Measurements from ENCODE around the gene MAP7D1. TPM values are rescaled to one million over a fixed set of nuclear protein-coding genes. Genes with fewer than 3 reads are reported as not detected.
A peak's percentile ranks its signal among the peaks of the same experiment; 100 is the strongest.
"Not testable (repeated sequence)": the region's sequence is repeated elsewhere in the genome, so short reads cannot be mapped to it uniquely, and the experiment has no call there.

The MAP7D1 gene
- polyA plus RNA-seq, 1 of the 3 experiments (the other 2 are of a cell fraction) = 69.9 TPM

DNA sequence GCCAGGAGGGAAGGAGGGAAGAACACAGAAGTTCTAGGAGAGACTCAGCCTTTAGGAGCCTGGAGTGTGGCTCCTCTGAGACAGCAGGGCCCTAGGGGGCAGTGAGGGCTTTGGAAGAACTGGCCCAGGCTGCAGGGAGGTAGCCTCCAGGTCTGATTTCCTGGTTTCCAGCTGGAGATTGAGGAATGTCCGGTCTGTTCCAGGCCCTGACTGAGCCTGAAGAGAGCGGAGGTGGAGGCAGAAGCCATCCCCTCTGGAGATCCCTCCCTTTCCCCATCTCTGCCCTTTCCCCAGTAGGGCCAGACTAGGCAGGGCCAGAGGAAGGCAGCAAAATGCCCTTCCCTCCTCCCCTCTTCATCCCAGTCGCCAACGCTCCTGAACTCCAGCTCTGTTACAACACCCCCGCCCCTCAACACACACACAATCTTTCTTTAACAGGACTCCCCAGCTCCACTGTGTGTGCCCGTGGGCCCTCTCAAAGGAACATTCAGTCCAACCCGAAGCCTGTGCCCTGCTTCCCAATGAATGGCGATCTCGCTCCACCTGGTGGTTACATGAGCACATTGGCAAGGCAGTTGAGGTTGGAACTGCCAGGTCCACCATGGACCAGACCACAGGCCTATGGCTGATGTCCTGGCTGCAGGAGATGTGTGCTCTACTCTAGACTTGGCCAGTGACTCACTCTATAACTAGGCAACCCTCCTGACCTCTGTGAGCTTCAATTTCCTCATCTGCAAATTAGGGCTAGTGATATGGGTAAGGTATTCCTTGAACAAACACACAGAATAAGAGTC lies 32.0 kb downstream of the MAP7D1 start (continued):
- TF ChIP-seq, protein P1, sequence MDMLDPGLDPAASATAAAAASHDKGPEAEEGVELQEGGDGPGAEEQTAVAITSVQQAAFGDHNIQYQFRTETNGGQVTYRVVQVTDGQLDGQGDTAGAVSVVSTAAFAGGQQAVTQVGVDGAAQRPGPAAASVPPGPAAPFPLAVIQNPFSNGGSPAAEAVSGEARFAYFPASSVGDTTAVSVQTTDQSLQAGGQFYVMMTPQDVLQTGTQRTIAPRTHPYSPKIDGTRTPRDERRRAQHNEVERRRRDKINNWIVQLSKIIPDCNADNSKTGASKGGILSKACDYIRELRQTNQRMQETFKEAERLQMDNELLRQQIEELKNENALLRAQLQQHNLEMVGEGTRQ (IDR thresholded peaks at IDR 0.05; ENCODE audit: borderline replicate concordance, low read depth, low read length) = no peak
- peak; percentile 99 for TF ChIP-seq SMC3 (IDR thresholded peaks at IDR 0.05; ENCODE audit: low read depth, low read length)
- TF ChIP-seq, protein P2, sequence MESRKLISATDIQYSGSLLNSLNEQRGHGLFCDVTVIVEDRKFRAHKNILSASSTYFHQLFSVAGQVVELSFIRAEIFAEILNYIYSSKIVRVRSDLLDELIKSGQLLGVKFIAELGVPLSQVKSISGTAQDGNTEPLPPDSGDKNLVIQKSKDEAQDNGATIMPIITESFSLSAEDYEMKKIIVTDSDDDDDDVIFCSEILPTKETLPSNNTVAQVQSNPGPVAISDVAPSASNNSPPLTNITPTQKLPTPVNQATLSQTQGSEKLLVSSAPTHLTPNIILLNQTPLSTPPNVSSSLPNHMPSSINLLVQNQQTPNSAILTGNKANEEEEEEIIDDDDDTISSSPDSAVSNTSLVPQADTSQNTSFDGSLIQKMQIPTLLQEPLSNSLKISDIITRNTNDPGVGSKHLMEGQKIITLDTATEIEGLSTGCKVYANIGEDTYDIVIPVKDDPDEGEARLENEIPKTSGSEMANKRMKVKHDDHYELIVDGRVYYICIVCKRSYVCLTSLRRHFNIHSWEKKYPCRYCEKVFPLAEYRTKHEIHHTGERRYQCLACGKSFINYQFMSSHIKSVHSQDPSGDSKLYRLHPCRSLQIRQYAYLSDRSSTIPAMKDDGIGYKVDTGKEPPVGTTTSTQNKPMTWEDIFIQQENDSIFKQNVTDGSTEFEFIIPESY (IDR thresholded peaks at IDR 0.05; ENCODE audit: borderline replicate concordance, low read depth) = no peak
- TF ChIP-seq RCOR1 (IDR thresholded peaks at IDR 0.05; ENCODE audit: low read length) = no peak
- TF ChIP-seq, protein P3, sequence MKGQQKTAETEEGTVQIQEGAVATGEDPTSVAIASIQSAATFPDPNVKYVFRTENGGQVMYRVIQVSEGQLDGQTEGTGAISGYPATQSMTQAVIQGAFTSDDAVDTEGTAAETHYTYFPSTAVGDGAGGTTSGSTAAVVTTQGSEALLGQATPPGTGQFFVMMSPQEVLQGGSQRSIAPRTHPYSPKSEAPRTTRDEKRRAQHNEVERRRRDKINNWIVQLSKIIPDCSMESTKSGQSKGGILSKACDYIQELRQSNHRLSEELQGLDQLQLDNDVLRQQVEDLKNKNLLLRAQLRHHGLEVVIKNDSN (IDR thresholded peaks at IDR 0.05; ENCODE audit: borderline replicate concordance, low read depth) = no peak
- TF ChIP-seq, protein P4, sequence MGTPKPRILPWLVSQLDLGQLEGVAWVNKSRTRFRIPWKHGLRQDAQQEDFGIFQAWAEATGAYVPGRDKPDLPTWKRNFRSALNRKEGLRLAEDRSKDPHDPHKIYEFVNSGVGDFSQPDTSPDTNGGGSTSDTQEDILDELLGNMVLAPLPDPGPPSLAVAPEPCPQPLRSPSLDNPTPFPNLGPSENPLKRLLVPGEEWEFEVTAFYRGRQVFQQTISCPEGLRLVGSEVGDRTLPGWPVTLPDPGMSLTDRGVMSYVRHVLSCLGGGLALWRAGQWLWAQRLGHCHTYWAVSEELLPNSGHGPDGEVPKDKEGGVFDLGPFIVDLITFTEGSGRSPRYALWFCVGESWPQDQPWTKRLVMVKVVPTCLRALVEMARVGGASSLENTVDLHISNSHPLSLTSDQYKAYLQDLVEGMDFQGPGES (IDR thresholded peaks at IDR 0.05; ENCODE audit: low read depth, low read length) = no peak
- no peak for TF ChIP-seq MXI1 (IDR thresholded peaks at IDR 0.05; ENCODE audit: low read depth, low read length)
- TF ChIP-seq FOSL2 (IDR thresholded peaks at IDR 0.05; ENCODE audit: borderline replicate concordance, low read depth) = no peak
- TF ChIP-seq RAD21 (IDR thresholded peaks at IDR 0.05; ENCODE audit: low read length) = peak; percentile 96
- TF ChIP-seq ELF1 (IDR thresholded peaks at IDR 0.05) = no peak

DNA sequence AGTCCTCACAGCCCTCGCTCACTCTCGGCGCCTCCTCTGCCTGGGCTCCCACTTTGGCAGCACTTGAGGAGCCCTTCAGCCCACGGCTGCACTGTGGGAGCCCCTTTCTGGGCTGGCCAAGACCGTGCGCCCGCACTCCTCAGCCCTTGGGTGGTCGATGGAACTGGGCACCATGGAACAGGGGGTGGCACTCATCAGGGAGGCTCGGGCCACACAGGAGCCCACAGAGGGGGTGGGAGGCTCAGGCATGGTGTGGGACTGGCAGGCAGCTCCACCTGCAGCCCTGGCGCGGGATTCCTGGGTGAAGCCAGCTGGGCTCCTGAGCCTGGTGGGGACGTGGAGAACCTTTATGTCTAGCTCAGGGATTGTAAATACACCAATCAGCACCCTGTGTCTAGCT lies 40.8 kb downstream of the MAP7D1 start:
- H3K4me1 ChIP-seq (ENCODE audit: control insufficient read depth in 1 of 2, insufficient read depth in 2 of 2, low read depth in 1 of 2, low read length in 1 of 2); H2AFZ ChIP-seq (ENCODE audit: low read depth); H3K36me3 ChIP-seq (replicated peaks in 1 of 2; ENCODE audit: control insufficient read depth in 1 of 2, insufficient read depth in 2 of 2, low read length in 1 of 2); H3K9me3 ChIP-seq; H4K20me1 ChIP-seq (ENCODE audit: insufficient read depth); H3F3A ChIP-seq (replicated peaks; ENCODE audit: insufficient read depth); H3K9ac ChIP-seq; H3K79me2 ChIP-seq (ENCODE audit: insufficient read depth); POLR2A ChIA-PET; H3K27ac ChIP-seq (ENCODE audit: low read depth in 2 of 2, low read length in 1 of 2); DNase-seq; H3K27me3 ChIP-seq (ENCODE audit: insufficient read depth); H3K4me3 ChIP-seq (ENCODE audit: low read depth in 2 of 2, low read length in 1 of 2); H3K9me2 ChIP-seq; H3K4me2 ChIP-seq: not testable (repeated sequence)
- 94% methylated on average over 3 of the region's 12 CpGs for WGBS (ENCODE audit: low lambda C conversion rate)
- CTCF ChIA-PET = interaction anchor here (0.9 to 2.9 kb wide), 3 partner anchors 9 to 47 kb away, joined by 3 to 7 read pairs (median 4); partner anchors contain the start of gene TRAPPC3

Measured in SK-N-SH (cell line).